Activated B cell treated with CpG ODN at 0.5 μM for 24 hours (primary cell): ENCODE measurements around the gene MYH9. TPM values are rescaled to one million over a fixed set of nuclear protein-coding genes. Genes with fewer than 3 reads are reported as not detected.

Source experiments
- ATAC-seq: fragments of 200-7000 bp; cut with Tn5 transposase; one replicate; pipeline ENCODE4 v1.10.0; 2021; ENCODE audit warnings: low read depth, mild to moderate bottlenecking, moderate library complexity
- CTCF ChIA-PET: fragments of 350-600 bp; sonication (Branson Sonifier 250); formaldehyde crosslinking; loops from one replicate; lab custom pipeline; 2021; ENCODE audit warnings: antibody characterized with exemption; lab: Charles Lee
- POLR2A ChIA-PET: fragments of 350-600 bp; sonication (Branson Sonifier 250); formaldehyde crosslinking; loops from one replicate; lab custom pipeline; 2021; ENCODE audit warnings: antibody characterized with exemption; lab: Charles Lee
- DNase-seq: peaks from one replicate; pipeline ENCODE4 v3.0.0; 2022
- H3K27ac Mint-ChIP-seq: one replicate; pipeline ENCODE4 v1.8.0; 2020; ENCODE audit warnings: mixed read lengths
- H3K27me3 Mint-ChIP-seq: one replicate; pipeline ENCODE4 v1.8.0; 2021; ENCODE audit warnings: mixed read lengths
- H3K36me3 Mint-ChIP-seq: one replicate; pipeline ENCODE4 v1.8.0; 2021; ENCODE audit warnings: low read depth, mixed read lengths
- H3K4me1 Mint-ChIP-seq: one replicate; pipeline ENCODE4 v1.8.0; 2021; ENCODE audit warnings: mixed read lengths
- H3K4me3 Mint-ChIP-seq: one replicate; pipeline ENCODE4 v1.8.0; 2020; ENCODE audit warnings: mild to moderate bottlenecking, mixed read lengths
- H3K9me3 Mint-ChIP-seq: one replicate; pipeline ENCODE4 v1.8.0; 2020; ENCODE audit warnings: mixed read lengths
- intact Hi-C: fragments of 100-400 bp; cut with micrococcal nuclease; formaldehyde crosslinking; loops from one replicate; pipeline ENCODE4 v1.15.1; 2024
- total RNA-seq: library from RNA; stranded (reverse); gene quantifications from 2 replicates; pipeline ENCODE4 v1.2.3, GENCODE V29; 2022
- TF ChIP-seq, protein P1 (sequence below): fragments of 200-600 bp; IDR thresholded peaks from one replicate; pipeline ENCODE4 v1.8.0; 2022; ENCODE audit warnings: antibody characterized with exemption, mild to moderate bottlenecking

MYH9 gene
- total RNA-seq, 1 donor from 2014 or later: 714 TPM

DNA sequence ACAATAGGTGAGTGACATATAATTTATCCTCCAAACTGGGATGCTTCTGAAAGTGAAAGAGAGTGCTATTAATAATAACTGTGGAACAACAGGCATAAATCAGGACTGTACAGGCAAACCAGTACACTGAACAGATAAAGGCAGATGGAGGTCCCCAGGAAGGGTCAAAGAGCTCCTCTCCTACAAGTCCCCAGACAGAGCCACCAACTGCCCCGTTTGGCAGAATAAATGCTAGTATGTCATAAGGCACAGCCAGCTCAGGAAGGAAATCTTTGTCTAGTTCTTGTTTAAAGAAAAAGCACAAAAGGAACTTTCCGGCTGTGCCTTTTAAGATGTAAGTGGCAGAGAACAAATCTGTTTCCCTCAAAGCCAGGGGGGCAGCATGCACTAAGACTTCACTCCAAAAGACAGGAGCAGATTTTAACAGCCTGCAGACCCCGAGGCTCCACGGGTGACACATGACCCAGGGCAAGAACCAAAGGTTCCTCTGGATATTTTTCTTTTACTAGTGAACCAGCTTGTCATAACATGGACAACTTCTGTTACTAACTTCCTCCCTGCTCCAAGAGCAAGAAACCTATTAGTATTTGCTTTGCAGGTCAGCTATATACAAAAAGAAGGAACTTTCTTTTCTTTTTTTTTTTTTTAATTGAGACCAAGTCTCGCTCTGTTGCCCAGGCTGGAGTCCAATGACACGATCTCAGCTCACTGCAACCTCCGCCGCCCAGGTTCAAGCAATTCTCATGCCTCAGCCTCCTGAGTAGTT, 50.2 kb downstream of the MYH9 start:
- Mint-ChIP-seq H3K36me3 (peaks cover 86% of the 10 kb centered on the region), H3K9me3 (no peaks in the 10 kb centered on the region), H3K27me3 (no peaks in the 10 kb centered on the region), H3K27ac (peak overlapping the region; percentile 84), H3K4me1 (peaks cover 78% of the 10 kb centered on the region), H3K4me3 (no peak overlapping the region)
- intact Hi-C loops: no loop called here
- TF ChIP-seq, protein P1, sequence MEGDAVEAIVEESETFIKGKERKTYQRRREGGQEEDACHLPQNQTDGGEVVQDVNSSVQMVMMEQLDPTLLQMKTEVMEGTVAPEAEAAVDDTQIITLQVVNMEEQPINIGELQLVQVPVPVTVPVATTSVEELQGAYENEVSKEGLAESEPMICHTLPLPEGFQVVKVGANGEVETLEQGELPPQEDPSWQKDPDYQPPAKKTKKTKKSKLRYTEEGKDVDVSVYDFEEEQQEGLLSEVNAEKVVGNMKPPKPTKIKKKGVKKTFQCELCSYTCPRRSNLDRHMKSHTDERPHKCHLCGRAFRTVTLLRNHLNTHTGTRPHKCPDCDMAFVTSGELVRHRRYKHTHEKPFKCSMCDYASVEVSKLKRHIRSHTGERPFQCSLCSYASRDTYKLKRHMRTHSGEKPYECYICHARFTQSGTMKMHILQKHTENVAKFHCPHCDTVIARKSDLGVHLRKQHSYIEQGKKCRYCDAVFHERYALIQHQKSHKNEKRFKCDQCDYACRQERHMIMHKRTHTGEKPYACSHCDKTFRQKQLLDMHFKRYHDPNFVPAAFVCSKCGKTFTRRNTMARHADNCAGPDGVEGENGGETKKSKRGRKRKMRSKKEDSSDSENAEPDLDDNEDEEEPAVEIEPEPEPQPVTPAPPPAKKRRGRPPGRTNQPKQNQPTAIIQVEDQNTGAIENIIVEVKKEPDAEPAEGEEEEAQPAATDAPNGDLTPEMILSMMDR: no peak
- CTCF ChIA-PET: interaction anchor here (0.8 kb wide), 1 partner anchor 133 kb away, joined by 3 read pairs; no protein-coding TSS in a partner anchor
- no peak for ATAC-seq
- no peak for DNase-seq
- POLR2A ChIA-PET: interaction anchor here (0.7 to 2.6 kb wide), 6 partner anchors 9 to 49 kb away, joined by 3 to 10 read pairs (median 3); no protein-coding TSS in a partner anchor

DNA sequence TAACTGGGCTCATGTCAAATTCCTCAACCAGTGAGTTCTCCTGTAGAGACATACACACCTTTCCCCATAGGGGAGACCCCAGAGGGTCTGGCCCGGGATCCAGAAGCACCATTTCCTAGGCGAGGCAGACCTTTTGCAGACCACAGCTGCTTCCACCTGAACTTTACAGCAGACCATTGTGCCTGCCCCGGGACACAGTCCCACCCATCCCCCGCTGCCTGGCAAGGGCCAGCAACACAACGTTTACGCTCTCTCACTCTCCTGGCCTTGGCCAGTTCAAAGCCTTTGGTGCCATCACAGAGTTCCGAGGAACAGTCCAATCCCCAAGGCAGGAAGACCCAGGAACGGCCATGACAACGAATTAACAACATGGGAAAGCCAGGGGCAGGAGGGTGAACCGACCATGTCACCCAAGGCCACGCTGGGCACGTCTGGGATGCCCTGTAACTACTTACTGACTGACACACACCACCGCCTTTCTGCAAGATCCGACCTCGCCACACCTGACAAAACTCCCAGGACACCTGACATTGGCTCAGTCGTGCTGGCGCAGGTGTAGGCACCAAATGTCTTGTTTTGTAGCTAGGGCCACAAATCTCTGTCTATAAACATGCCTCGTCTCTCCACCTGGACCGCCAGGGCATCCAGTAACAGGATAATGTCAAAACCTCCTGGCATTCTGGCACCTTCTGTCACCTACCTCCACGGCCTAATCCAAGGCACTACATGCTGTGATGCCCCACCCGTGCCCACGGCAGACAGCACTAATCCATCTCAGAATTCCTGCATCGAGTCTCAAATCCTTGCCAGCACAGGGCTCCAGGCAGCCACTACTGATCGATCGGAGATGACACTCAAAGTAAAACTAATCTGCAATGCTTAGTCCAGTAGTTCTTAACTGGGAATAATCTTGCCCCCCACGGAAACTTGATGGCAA, 51.3 kb downstream of the MYH9 start:
- Mint-ChIP-seq H3K36me3 (peaks cover 84% of the 10 kb centered on the region), H3K4me1 (peaks cover 84% of the 10 kb centered on the region), H3K27ac (peak overlapping the region; percentile 84), H3K27me3 (no peaks in the 10 kb centered on the region), H3K9me3 (no peaks in the 10 kb centered on the region), H3K4me3 (no peak overlapping the region)
- no peak for ATAC-seq
- DNase-seq: no peak
- TF ChIP-seq, protein P1: no peak
- intact Hi-C loops: no loop called here
- ChIA-PET POLR2A (interaction anchor here (0.7 to 2.6 kb wide), 7 partner anchors 8 to 68 kb away, joined by 3 to 10 read pairs (median 3); partner anchors contain the start of gene MYH9), CTCF (interaction anchor here (0.8 to 0.9 kb wide), 2 partner anchors 134 to 135 kb away, joined by 3 read pairs; no protein-coding TSS in a partner anchor)

- intact Hi-C loops: no loop called here
- CTCF ChIA-PET: interaction anchor here (0.9 to 1.5 kb wide), 3 partner anchors 32 to 136 kb away, joined by 3 to 4 read pairs (median 3); no protein-coding TSS in a partner anchor
- DNase-seq (no peak), ATAC-seq (no peak)
- H3K27ac Mint-ChIP-seq: peak overlapping the region; percentile 99
- peaks cover 90% of the 10 kb centered on the region for H3K4me1 Mint-ChIP-seq
- H3K27me3 Mint-ChIP-seq: no peaks in the 10 kb centered on the region
- TF ChIP-seq, protein P1: no peak
- POLR2A ChIA-PET: interaction anchor here (0.7 to 1.1 kb wide), 3 partner anchors 21 to 52 kb away, joined by 3 to 4 read pairs (median 3); partner anchors contain the start of gene MYH9
- no peaks in the 10 kb centered on the region for H3K9me3 Mint-ChIP-seq
- peaks cover 84% of the 10 kb centered on the region for H3K36me3 Mint-ChIP-seq
- no peak overlapping the region for H3K4me3 Mint-ChIP-seq
These were observed 52.1 kb downstream of the MYH9 start for GRCh38 chr22:36335621-36336020.

DNA sequence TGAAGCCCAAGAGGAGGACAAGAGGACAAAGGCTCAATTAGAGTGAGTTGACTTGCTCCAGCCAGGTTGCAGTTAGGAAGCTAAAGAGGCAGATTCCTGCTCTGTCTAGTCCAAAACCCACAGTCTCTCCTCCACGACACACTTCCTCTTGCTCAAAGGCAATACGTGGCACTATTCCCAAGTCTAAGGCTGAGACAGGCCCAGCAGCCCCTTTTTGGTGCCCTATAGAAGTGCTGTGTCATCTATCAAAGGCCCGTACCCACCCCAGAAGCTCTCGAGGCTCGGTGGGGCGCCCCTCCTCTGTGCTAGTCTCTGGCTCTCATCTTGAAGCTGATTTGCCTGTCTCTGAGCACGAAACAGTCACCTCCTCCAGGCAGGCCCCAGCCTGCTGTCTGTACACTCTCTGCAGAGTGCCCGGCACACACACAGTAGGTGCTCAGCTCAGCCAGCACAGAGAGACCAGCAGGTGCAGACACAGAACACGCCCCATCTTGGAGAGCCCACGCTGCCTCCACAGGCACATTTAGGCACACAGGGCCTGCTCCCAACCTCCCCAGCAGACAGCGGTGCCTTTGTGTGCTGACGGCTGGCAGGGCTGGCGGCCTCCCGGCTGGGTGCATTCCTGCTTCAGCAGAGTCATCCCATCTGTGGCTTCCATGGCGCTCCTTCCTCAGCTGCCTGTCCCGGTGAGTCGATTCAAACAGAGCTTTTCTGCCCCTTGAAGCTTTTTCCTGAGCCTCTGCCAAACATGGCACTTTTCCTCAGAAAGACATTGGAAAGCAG, 52.8 kb downstream of the MYH9 start:
- no peaks in the 10 kb centered on the region for H3K27me3 Mint-ChIP-seq
- intact Hi-C loops: no loop called here
- peak overlapping the region; percentile 99 for H3K27ac Mint-ChIP-seq
- POLR2A ChIA-PET: interaction anchor here (0.6 to 4.6 kb wide), 4 partner anchors 10 to 51 kb away, joined by 4 to 86 read pairs (median 36); partner anchors contain the start of gene MYH9
- DNase-seq (no peak), ATAC-seq (no peak)
- H3K9me3 Mint-ChIP-seq: no peaks in the 10 kb centered on the region
- peaks cover 95% of the 10 kb centered on the region for H3K4me1 Mint-ChIP-seq
- CTCF ChIA-PET: interaction anchor here (1.3 to 1.9 kb wide), 3 partner anchors 32 to 136 kb away, joined by 3 to 8 read pairs (median 4); no protein-coding TSS in a partner anchor
- no peak overlapping the region for H3K4me3 Mint-ChIP-seq
- TF ChIP-seq, protein P1: no peak
- peaks cover 86% of the 10 kb centered on the region for H3K36me3 Mint-ChIP-seq
